ENCODE results near the gene KRTAP2-4.
"Not testable (repeated sequence)": the region's sequence is repeated elsewhere in the genome, so short reads cannot be mapped to it uniquely, and the experiment has no call there.

The KRTAP2-4 gene, protein sequence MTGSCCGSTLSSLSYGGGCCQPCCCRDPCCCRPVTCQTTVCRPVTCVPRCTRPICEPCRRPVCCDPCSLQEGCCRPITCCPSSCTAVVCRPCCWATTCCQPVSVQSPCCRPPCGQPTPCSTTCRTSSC

DNA sequence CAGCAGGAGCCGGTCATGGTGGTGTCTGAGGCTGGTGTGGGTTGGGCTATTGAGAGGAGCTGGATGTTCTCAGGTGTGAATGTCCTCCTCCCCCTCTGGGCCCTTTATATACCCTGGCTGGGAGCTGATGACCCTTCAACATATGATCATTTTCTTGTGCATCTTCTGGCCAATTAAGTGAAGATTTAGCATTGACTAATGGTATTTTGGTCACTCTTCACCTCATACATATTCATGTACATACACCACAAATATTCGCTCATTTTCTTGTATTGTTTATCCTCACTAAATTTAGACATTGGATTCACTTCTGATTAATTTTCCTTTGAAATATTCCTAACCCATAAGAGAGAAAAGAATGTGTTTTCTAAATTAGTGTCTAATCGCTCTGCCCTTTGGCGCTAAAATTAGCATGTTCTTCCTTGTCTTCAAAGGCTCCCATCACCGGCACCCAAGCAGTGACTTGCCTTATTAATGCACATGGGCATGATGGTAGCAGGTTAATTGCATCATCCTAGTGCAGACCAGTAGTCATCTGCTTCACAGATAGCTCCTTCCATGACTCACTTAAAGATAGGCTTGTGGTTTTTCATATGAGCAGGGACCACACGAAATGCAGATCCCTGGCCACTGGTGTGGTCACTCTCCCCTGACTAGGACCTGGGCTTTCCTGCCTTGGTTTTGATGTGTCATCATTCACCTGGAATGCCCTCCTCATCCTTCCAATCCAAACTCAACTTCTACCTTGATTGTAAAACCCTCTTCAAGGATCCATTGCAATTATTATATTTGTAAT is at the start of gene KRTAP2-4:
TSS of gene KRTAP2-4 (minus strand) at position 51 of the 796 bp plus-strand sequence. CDS start at position 17, 34 bp downstream.
- peak; percentile 43 for DNase-seq (ENCODE audit: low spot score)

DNA sequence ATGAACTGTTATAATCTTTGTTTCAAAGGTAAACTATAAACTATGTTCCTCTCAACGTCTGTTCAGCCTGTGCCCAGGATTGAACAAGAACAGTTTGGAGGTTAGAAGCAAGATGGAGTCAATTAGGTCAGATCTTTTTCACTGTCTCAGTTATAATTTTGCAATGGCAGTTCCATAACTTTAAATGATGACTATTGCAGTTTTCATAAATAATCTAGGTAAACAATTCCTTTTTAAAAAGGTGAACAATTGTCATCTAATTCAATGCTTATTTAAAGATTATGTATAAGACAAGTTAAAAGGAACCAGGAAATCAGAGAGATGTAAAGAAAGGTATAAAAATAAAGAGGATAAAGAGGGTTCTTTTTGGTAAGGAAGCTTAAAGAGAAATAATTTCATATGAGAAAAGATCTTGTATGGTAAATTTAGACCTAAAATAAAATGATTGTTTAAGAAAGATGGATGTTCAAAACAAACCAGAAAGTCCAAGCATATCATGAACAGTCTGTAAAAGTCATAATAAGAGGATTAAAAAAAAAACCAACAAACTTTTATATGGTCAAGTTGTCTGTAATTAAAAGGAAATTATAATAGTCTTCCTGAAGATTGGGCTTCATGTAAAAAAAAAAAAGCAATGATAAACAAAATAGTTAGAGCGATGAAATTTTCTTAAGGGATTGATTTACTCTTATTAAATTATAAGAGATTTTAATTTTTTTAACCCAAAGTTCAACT is 45.6 kb upstream of the KRTAP2-4 start:
- no peak for DNase-seq (ENCODE audit: low spot score)

DNA sequence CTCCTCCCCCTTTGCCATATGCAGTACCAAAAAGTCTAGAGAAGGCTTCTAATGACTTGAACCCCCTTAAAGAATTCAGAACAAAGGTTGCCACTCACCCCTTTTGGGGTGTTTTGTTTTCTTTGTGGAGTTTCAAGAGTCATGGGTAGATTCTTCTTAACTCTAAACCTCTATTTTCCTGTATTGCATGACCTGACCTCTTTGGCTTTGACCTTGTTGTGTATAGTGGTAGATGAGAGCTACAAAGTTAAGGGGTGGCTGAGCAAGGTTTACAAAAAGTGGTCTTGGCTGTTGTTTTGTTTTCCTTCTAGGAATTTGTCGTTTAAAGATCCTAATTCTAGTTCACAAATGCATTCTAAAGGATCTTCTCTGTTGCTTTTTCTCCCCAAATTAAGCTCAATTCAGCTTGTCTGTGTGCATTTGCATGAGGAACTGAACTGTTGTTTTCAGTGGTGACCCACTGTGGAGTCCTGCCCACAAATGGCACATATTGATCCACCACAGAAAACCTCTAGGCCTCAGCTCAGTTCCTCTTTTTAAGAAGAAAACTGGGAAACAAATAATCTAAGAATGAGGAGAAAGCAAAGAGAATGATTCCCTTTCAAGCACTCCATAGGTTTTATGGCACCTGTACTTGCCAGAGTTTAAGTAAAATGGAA is 43.2 kb upstream of the KRTAP2-4 start:
- not testable (repeated sequence) for DNase-seq (ENCODE audit: low spot score)

DNA sequence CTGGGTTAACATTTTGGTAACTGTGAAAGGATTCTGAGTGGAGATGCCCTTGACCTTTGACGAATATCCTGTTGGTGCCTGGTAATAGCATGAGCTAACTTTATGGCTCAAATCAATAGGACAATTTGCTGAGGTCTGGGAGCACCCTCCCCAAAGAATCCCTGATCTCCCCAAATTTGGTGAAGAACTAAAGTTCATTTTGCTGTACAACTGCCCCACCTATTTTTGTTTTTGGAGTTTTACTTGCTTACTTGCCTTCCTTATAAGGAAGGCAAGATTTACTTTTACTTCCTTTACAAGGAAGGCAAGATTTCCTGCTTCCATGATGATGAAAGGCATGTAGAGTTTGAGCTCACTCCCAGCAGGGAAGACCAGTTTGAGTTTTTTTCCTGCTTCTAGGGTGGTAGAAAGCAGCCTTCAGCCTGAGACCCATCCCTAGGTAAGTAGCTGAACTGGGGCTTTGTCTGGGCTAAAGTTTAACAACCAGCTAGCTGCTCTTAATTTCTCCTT is 42.3 kb upstream of the KRTAP2-4 start:
- DNase-seq (ENCODE audit: low spot score): no peak

DNA sequence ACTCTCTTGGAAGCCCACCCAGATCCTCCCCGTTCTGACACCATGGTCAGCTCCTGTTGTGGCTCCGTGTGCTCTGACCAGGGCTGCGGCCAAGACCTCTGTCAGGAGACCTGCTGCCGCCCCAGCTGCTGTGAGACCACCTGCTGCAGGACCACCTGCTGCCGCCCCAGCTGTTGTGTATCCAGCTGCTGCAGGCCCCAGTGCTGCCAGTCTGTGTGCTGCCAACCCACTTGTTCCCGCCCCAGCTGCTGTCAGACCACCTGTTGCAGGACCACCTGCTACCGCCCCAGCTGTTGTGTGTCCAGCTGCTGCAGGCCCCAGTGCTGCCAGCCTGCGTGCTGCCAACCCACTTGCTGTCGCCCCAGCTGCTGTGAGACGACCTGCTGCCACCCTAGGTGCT is 39.7 kb upstream of the KRTAP2-4 start, which contains the start of gene KRTAP4-9:
TSS of gene KRTAP4-9 (plus strand) at position 43 of the 400 bp plus-strand sequence. CDS start at position 43, 0 bp downstream.
- not testable (repeated sequence) for DNase-seq (ENCODE audit: low spot score)

DNA sequence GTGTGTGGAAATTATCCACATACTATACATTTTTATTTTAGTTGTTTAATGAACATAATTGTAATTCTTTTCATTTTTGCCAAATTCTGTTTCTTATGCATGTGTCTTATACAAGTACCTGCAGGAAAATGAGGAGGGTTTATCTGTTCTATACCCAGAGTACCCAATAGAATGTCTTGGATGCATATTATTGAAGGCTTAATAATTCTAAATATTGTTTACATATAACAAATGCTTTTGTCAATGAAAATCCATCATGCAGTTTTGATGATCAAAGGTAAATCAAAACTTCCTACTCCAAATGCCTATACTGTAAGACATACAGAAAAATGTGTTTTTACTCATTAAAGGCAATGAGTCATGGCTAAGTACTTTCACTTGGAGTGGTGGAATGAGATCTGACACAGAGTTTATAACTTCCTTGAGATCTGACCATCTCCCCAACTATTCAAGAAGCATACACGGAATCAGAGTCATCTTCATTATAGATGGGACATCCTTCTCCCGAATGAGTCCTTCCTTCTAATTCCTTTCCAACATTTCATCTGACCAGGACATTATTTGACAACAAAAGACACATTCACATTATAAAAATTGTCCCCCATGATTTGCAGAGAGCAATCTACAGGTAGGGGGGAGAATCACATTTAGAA is 38.8 kb upstream of the KRTAP2-4 start:
- DNase-seq (ENCODE audit: low spot score): not testable (repeated sequence)

DNA sequence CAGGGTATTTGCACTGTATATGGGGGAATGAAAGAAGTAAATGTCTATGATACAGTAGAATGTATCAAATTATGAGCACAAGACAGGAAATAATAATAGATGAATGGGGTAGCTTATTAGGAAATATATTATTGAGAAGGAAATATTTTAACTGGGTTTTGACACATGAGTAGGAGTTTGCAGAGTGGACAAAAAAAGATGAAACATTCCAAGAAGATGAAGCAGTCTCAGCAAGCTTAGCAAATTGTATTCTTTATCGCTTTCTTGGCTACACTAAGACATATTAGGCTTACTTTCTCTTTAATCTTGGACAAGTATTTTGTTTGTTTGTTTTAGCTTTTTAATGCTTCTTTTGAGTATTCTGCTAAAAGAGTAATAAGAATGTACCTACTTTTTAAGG is 38.2 kb upstream of the KRTAP2-4 start:
- no peak for DNase-seq (ENCODE audit: low spot score)

DNA sequence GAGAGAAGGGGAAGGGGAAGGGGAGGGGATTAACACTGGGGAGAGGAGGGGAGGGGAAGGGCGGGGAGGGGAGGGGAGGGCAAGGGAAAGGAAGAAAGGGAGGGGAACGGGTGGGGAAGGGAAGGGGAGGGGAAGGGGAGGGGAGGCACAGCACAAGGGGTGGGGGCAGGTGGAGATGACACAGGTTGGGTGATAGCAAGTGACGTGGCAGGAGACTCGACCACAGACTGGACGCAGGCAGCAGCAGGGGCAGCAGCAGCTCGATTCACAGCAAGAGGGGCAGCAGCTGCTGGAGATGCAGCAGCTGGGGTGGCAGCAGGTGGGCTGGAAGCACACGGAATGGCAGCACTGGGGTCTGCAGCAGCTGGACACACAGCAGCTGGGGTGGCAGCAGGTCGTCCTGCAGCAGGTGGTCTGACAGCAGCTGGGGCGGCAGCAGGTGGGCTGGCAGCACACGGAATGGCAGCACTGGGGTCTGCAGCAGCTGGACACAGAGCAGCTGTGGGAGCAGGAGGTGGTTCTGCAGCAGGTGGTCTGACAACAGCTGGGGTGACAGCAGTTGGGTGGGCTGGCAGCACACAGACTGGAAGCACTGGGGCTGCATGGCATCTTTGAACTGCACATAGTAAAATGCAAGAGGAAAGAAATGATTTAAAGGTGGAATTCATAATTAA is 36.0 kb upstream of the KRTAP2-4 start, which contains the start of gene KRTAP4-16:
TSS of gene KRTAP4-16 (minus strand) at position 624 of the 674 bp plus-strand sequence. CDS start at position 624, 0 bp downstream.
- no peak for DNase-seq (ENCODE audit: low spot score)

DNA sequence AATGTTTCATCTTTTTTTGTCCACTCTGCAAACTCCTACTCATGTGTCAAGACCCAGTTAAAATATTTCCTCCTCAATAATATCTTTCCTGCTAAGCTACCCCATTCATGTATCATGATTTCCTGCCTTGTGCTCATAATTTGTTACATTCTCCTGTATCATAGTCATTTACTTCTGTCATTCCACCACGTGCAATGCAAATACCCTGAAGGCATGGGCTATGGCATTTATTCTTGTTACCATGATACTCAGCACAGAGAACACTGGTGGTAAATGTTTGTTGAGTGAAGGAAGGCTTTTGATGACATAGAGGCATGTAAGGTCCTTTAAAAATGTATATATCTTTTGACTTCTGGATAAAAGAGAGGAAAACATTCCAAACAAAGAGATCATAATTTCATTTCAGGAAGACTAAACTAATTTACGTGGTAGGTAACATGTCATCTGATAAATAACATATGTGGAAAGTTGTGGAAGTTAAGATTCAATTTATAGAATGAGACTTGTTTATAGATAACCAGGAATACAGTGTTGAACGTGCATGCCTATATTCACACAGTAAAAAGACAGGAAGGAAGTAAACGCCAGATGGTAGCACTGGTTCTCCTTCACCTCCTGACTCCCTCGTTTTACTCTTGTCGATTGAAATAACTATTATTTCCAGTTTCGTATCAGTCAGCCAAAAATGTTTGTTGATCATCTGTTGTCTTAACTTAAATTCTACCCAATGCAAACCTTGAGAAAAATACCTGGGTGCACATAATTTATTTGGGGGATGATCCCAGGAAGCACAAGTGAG is 34.2 kb upstream of the KRTAP2-4 start:
- DNase-seq (ENCODE audit: low spot score): not testable (repeated sequence)

DNA sequence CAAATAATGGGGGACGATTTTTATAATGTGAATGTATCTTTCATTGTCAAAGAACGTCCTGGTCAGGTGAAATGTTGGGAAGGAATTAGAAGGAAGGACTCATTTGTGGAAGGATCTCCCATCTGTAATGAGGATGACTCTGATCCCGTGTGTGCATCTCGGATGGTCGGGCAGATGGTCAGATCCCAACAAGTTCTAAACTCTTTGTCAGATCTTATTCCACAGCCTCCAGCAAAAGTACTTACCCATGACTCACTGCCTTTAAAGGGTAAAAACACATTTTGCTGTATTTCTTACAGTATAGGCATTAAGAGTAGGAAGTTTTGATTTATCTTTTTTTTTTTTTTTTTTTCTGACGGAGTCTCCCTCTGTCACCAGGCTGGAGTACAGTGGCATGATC is 32.8 kb upstream of the KRTAP2-4 start:
- no peak for DNase-seq (ENCODE audit: low spot score)

DNA sequence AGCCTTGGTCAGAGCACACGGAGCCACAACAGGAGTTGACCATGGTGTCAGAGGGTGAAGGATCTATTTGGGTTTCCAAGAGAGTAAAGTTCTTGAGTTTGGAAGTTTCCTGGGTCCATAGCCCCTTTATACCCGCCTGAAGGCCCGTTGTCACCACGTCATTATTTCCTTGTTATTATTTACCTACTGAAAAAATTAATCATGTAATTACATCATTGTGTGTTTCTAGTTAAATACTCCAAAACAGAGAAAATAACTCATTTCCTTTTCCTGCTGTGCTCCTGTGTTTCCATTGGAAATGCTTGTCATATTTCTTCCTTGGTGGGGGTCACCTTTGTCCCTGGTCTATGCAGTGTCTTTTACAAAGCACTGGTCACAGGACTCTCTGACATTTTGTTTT is 32.4 kb upstream of the KRTAP2-4 start, which contains the start of gene KRTAP4-8:
TSS of gene KRTAP4-8 (minus strand) at position 101 of the 400 bp plus-strand sequence. CDS start at position 43, 58 bp downstream.
- DNase-seq (ENCODE audit: low spot score): no peak

DNA sequence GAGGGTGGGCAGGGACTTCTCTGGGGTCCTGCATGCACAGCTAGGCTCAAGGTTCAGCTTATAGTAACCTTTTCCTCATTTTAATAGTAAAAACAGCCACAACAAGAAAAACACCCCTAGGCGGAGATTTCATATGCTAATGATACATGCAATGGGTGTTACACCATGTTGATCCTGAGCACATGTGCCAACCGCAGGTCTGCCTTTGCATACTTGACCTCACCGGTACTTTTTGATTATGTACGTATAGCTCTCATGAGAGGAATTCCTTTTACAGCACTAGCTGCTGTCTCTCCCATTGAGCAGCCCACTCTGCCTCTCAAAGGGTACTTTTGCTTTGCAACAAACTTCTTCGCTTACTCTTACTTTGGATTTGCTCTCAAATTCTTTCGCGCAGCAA is 30.4 kb upstream of the KRTAP2-4 start:
- DNase-seq (ENCODE audit: low spot score): no peak

DNA sequence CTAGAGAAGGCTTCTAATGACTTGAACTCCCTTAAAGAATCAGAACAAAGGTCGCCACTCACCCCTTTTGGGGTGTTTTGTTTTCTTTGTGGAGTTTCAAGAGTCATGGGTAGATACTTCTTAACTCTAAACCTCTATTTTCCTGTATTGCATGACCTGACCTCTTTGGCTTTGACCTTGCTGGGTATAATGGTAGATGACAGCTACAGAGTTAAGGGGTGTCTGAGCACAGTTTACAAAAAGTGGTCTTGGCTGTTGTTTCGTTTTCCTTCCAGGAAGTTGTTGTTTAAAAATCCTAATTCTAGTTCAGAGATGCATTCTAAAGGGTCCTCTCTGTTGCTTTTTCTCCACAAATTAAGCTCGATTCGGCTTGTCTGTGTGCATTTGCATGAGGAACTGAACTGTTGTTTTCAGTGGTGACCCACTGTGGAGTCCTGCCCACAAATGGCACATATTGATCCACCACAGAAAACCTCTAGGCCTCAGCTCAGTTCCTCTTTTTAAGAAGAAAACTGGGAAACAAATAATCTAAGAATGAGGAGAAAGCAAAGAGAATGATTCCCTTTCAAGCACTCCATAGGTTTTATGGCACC is 23.2 kb upstream of the KRTAP2-4 start:
- not testable (repeated sequence) for DNase-seq (ENCODE audit: low spot score)

DNA sequence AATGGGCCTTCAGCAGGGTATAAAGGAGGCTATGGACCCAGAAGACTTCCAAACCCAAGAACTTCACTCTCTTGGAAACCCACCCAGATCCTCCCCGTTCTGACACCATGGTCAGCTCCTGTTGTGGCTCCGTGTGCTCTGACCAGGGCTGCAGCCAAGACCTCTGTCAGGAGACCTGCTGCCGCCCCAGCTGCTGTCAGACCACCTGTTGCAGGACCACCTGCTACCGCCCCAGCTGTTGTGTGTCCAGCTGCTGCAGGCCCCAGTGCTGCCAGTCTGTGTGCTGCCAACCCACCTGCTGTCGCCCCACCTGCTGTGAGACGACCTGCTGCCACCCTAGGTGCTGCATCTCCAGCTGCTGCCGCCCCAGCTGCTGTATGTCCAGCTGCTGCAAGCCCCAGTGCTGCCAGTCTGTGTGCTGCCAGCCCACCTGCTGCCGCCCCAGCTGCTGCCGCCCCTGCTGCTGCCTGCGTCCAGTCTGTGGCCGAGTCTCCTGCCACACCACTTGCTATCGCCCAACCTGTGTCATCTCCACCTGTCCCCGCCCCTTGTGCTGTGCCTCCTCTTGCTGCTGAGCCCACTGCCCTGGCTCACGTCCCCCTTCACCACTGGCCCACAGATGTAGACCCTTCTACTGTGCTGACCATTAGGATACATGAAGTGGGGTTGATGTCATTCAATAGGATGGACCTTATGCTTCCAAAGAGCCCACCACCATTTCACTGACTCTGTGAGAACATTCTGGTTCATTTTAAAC is 18.6 kb upstream of the KRTAP2-4 start, which contains the start of gene KRTAP4-7:
TSS of gene KRTAP4-7 (plus strand) at position 51 of the 757 bp plus-strand sequence. CDS start at position 108, 57 bp downstream.
- DNase-seq (ENCODE audit: low spot score): not testable (repeated sequence)

DNA sequence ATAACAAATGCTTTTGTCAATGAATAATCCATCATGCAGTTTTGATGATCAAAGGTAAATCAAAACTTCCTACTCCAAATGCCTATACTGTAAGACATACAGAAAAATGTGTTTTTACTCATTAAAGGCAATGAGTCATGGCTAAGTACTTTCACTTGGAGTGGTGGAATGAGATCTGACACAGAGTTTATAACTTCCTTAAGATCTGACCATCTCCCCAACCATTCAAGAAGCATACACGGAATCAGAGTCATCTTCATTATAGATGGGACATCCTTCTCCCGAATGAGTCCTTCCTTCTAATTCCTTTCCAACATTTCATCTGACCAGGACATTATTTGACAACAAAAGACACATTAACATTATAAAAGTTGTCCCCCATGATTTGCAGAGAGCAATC is 17.7 kb upstream of the KRTAP2-4 start:
- not testable (repeated sequence) for DNase-seq (ENCODE audit: low spot score)

DNA sequence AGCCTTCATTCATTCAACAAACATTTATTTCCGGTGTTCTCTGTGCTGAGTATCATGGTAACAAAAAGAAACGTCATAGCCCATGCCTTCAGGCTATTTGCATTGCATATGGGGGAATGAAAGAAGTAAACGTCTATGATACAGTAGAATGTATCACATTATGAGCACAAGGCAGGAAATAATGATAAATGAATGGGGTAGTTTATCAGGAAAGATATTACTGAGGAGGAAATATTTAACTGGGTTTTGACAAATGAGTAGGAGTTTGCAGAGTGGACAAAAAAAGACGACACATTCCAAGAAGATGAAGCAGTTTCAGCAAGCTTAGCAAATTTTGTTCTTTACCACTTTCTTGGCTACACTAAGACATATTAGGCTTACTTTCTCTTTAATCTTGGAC is 16.9 kb upstream of the KRTAP2-4 start:
- DNase-seq (ENCODE audit: low spot score): no peak

DNA sequence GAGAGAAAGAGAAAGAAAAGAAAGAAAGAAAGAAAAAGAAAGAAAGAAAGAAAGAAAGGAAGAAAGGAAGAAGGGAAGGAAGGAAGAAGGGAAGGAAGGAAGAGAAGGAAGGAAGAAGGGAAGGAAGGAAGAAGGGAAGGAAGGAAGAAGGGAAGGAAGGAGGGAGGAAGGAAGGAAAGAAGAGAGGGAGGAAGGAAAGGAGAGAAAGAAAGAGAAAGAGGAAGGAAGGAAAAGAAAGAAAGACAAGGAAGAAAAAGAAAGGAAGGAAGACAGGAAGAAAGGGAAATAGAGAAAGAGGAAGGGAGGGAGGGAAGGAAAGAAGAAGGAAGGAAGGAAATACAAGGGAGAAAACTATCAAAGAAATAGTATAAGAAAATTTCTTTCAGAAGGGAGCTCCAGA is 11.1 kb upstream of the KRTAP2-4 start:
- DNase-seq (ENCODE audit: low spot score): no peak

DNA sequence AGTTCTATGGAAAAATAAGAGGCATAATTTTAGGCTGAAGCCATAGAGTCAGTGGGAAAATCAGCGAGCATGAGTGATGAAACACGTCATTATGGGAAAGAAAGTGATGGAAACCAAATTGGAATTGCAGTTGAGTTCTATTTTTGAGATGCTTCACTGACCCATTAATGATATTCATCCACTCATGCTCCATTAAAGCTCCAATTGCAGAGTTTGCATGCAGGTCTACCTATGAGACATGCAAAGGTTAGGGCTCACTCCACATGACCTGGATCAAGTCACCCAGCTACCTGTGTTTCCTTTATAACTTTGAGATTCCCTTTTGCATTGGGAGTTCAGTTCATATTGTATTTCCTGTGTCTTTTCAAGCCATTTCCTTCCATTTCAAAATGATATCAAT is 8.0 kb upstream of the KRTAP2-4 start:
- no peak for DNase-seq (ENCODE audit: low spot score)

Measured in LoVo (cell line).